AG04449 (cell line): ENCODE measurements around the gene MIGA2.

Experiments used
- CTCF ChIA-PET: fragments of 350-600 bp; formaldehyde crosslinking; extraction: SDS; loops from one replicate; lab custom pipeline; 2021; ENCODE audit warnings: antibody characterized with exemption; lab: Yijun Ruan, JAX
- POLR2A ChIA-PET: fragments of 400-600, 350-600 bp; formaldehyde crosslinking; extraction: SDS; loops from one replicate; lab custom pipeline; 2020; ENCODE audit warnings: antibody characterized with exemption, inconsistent platforms; lab: Yijun Ruan, JAX
- DNase-seq: peaks from one replicate; pipeline ENCODE4 v3.0.0-alpha.2; 2010; ENCODE audit warnings: low read depth, low spot score
- H3K4me3 ChIP-seq: 2 replicates; pipeline ENCODE4 v1.5.1; 2011; ENCODE audit warnings: low read depth, mild to moderate bottlenecking, control low read depth, low read length
- CTCF ChIP-seq: IDR thresholded peaks from one replicate; pipeline ENCODE4 v1.5.1; 2011; ENCODE audit warnings: mild to moderate bottlenecking, moderate library complexity, low read length, control low read depth, inconsistent platforms; ENCODE audit not compliant: insufficient read depth; ENCODE audit errors: missing control alignments

MIGA2 gene

GRCh38 chr9:129103595-129103965, 67.2 kb downstream of the MIGA2 start:
- ChIA-PET POLR2A (no interaction called here), CTCF (interaction anchor here (0.7 to 1.9 kb wide), 5 partner anchors 10 to 521 kb away, joined by 3 to 11 read pairs (median 4); no protein-coding TSS in a partner anchor)
- TF ChIP-seq CTCF: no peak
- no peak for DNase-seq
- H3K4me3 ChIP-seq: no peak overlapping the region

- no peak overlapping the region for H3K4me3 ChIP-seq
- TF ChIP-seq CTCF: no peak
- ChIA-PET POLR2A (no interaction called here), CTCF (interaction anchor here (1.7 to 1.9 kb wide), 2 partner anchors 12 to 520 kb away, joined by 4 to 11 read pairs; no protein-coding TSS in a partner anchor)
- DNase-seq: no peak
These were observed 67.6 kb downstream of the MIGA2 start for GRCh38 chr9:129104051-129104450.

DNA sequence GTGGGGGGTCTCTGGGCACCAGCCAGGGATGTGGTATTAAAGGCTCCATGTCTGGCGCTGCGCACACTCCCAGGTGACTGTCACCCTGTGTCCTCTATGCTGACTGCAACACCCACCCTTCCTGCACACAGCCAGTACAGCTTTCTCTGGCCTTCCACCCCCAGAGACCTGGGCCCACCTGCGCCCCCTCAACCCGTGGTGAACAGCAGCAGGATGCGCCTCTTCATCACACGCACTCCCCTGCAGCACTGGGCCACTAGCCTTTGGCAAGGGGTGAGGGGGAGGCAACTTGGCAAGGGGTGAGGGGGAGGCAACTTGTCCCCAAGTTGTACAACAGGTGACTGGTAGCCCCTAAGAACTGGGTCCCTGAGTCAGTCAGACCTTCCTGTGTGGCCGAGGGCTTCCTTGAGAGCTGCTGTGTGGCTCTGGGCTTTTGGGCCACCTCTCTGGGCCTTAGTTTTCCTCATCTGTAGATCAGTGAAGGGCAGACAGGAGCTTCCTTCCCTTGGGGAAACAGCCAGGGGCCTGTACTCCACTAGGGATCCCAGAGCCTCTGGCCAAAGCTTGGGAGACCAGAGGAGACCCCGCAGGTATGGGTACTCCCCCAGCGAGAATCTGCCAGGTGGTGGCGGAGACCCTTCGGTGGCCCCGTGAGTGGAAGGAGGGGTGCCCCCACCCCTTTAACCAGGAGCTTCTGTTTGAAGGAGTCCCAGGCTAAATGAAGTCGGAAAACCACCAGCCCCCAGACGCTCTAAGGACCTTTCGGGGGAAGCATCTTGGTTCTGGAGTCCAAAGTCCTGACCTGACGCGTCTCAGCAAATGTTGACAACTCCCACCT, 69.7 kb downstream of the MIGA2 start:
- TF ChIP-seq CTCF: no peak
- POLR2A ChIA-PET: no interaction called here
- H3K4me3 ChIP-seq: no peak overlapping the region
- DNase-seq: no peak
- CTCF ChIA-PET: interaction anchor here (0.9 to 2.2 kb wide), 3 partner anchors 9 to 516 kb away, joined by 3 to 9 read pairs (median 4); no protein-coding TSS in a partner anchor

- no peak for DNase-seq
- TF ChIP-seq CTCF: no peak
- H3K4me3 ChIP-seq: no peak overlapping the region
- ChIA-PET CTCF (no interaction called here), POLR2A (no interaction called here)
These were observed 71.2 kb downstream of the MIGA2 start for GRCh38 chr9:129107651-129108050.

DNA sequence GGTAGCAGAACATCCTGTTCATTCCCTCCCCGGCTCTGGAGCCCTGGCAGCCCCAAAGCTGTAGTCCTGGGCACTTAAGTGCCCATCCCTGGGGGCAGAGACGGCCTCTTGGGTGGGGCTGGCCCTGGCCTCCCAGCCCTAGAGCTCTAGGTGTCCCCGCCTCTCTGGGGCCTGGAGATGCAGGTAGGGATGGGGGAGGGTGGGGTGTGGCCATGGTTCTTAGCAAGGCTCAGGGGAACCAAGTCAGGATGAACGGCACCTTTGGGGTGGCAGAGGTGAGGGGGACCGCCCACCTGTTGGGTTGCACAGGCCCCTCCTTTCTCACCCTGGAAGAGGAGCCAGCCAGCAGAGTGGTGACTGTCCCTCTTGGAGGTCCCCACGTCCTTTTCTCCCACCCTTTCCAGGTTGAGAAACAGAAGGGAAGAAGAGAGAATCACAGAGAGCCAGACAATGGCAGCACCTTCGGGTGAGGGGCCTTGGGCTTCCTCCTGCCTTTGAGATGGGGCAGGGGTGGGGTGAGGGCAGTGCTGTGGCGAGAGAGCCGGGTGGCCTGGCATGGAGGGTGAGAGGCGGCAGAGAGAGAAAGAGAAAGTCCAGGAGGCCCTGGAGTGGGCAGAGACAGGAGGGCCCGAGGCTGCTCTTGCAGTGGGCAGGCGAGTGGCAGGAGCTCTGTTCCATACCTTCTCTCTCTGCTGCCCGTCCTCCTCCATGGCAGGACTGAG, 71.8 kb downstream of the MIGA2 start:
- TF ChIP-seq CTCF: no peak
- no peak for DNase-seq
- ChIA-PET CTCF (interaction anchor here (8.3 kb wide), 1 partner anchor 22 kb away, joined by 64 read pairs; no protein-coding TSS in a partner anchor), POLR2A (no interaction called here)
- no peak overlapping the region for H3K4me3 ChIP-seq
